Naive B cell (primary cell): ENCODE measurements around the gene RABGGTA. TPM values are rescaled to one million over a fixed set of nuclear protein-coding genes. Genes with fewer than 3 reads are reported as not detected.
A peak's percentile ranks its signal among the peaks of the same experiment; 100 is the strongest.

Source experiments
- ATAC-seq, 2 donors: fragments of 150-1000 bp; cut with Tn5 transposase; 2 replicates each; pipeline ENCODE4 v1.10.0; 2021; ENCODE audit warnings: low read depth in 2 of 2, mild to moderate bottlenecking in 2 of 2, moderate library complexity in 2 of 2
- DNase-seq: peaks from one replicate; pipeline ENCODE4 v3.0.0; 2022
- H3K27ac Mint-ChIP-seq, 6 donors: one replicate each; pipeline ENCODE4 v1.8.0; 2020 to 2022; ENCODE audit warnings: mild to moderate bottlenecking in 6 of 6, mixed read lengths in 6 of 6, moderate library complexity in 5 of 6, inconsistent platforms in 2 of 6
- H3K27me3 Mint-ChIP-seq, 3 donors: one replicate each; pipeline ENCODE4 v1.8.0; 2021 to 2022; ENCODE audit warnings: mixed read lengths in 3 of 3, mild to moderate bottlenecking in 1 of 3
- H3K36me3 Mint-ChIP-seq, 2 donors: one replicate each; pipeline ENCODE4 v1.8.0; 2020 to 2022; ENCODE audit warnings: mixed read lengths in 2 of 2, inconsistent platforms in 1 of 2, mild to moderate bottlenecking in 1 of 2
- H3K4me1 Mint-ChIP-seq, 3 donors: one replicate each; pipeline ENCODE4 v1.8.0; 2020 to 2022; ENCODE audit warnings: mixed read lengths in 3 of 3, inconsistent platforms in 1 of 3, mild to moderate bottlenecking in 1 of 3, moderate library complexity in 1 of 3
- H3K4me3 Mint-ChIP-seq, 8 donors: one replicate each; pipeline ENCODE4 v1.8.0; 2020 to 2022; ENCODE audit warnings: mild to moderate bottlenecking in 8 of 8, mixed read lengths in 8 of 8, moderate library complexity in 8 of 8, inconsistent platforms in 2 of 8
- H3K9me3 Mint-ChIP-seq, 7 donors: one replicate each; pipeline ENCODE4 v1.8.0; 2020 to 2022; ENCODE audit warnings: mixed read lengths in 7 of 7, mild to moderate bottlenecking in 5 of 7, inconsistent platforms in 2 of 7, moderate library complexity in 1 of 7
- polyA plus RNA-seq, 6 donors: library from polyadenylated mRNA; unstranded; fragments of 300-500 nt; fragmentation: Illumina TruSeq; gene quantifications; one replicate each; pipeline ENCODE4 v1.2.3, GENCODE V29; 2021; ENCODE audit warnings: low read depth in 6 of 6

The RABGGTA gene
- polyA plus RNA-seq, 6 donors from 2014 or later = 22.2 to 36.2 (median 22.8) TPM

- Mint-ChIP-seq H3K36me3 (peaks cover 4 to 9% of the 10 kb centered on the region in 2 donors), H3K4me3 (peak overlapping the region; percentile 78 to 88 (median 83)), H3K27ac (peak overlapping the region; percentile 78 to 93 (median 90)), H3K9me3 (no peaks in the 10 kb centered on the region), H3K27me3 (no peaks in the 10 kb centered on the region), H3K4me1 (peaks cover 52 to 70% (median 64%) of the 10 kb centered on the region in 3 donors)
- no peak for ATAC-seq
- DNase-seq = no peak
Observed at GRCh38 chr14:24310265-24310645, 38.9 kb upstream of the RABGGTA start.

DNA sequence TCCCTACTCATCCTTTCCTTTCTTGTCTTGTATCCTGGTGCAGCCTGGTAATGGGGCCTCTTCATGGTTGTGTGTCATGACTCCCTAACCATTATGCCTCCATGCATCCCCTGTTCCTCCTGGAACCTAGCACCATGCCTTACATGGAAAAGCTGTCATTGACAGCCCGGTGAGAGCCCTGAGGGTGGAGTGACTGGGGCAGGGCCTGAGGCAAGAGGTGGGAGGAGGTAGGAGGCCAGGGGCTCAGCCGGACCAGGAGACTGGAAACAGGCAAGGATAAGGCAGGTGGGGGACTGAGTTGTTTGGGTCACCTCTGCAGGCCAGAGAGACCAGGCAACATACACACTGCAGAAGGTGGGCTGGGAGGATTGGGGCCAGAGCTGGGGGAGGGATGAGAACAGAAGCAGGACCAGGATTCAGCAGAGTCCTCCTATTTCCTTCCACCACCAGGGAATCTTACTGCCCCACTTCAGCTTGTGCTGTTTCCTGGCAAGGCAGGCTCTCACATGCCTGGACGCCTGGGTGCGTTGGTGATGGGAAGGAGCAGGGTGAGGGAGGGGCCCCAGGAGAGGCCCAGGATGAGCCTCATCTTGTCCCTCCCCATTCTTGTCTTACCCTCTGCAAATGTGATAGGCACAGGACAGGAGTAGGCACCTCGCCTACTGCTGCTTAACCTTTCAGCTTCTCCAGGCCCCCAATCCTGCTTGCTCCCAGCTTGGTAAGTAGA, 38.3 kb upstream of the RABGGTA start, which contains the start of gene LTB4R2:
Gene LTB4R2, plus strand, starts transcription at position 603 of the 727 bp plus-strand sequence. CDS start 525 bp downstream, outside the sequence.
- peaks cover 50 to 68% (median 65%) of the 10 kb centered on the region in 3 donors for H3K4me1 Mint-ChIP-seq
- ATAC-seq (no peak), DNase-seq (no peak)
- peaks cover 8 to 14% of the 10 kb centered on the region in 2 donors for H3K36me3 Mint-ChIP-seq
- H3K9me3 Mint-ChIP-seq = no peaks in the 10 kb centered on the region
- H3K27ac Mint-ChIP-seq = peak within 1 kb of the TSS; percentile 78 to 93 (median 90)
- H3K27me3 Mint-ChIP-seq = no peaks in the 10 kb centered on the region
- H3K4me3 Mint-ChIP-seq = peak within 1 kb of the TSS; percentile 78 to 88 (median 83)

DNA sequence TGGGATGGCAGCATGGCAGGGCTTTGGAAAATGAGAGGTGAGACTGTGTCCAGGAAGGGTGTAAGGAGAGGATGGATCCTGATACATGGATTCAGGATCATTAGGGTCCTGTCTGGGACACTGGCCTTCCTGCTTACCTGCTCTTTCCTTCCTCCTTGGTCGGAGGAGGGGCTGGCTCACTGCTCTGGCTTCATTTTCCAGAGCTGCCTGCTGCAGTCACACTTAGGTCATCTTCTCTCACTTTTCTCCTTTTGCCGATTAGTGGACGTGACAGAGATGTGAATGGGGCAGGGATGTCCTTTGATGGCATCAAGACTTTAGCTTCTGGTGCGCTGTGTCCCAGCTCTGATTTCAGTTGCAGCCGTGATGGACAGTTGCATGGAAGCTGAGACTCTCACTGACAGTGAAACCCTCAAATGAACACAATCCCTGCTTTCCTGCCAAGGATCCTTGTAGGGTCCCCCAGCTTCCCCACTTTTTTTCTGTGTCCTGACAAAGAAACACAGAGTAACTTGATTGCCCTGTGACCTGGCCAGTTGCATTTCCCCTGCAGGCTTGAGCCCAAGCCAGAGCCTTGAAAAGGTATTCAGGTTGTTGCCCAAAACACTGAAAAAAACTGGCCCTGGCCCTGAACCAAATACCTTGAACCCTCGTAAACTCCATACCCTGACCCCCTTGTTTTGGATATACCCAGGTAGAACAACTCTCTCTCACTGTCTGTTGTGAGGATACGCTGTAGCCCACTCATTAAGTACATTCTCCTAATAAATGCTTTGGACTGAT, 37.1 kb upstream of the RABGGTA start:
- H3K27me3 Mint-ChIP-seq = no peaks in the 10 kb centered on the region
- no peak for DNase-seq
- H3K4me1 Mint-ChIP-seq = peaks cover 39 to 57% (median 53%) of the 10 kb centered on the region in 3 donors
- H3K9me3 Mint-ChIP-seq = no peaks in the 10 kb centered on the region
- ATAC-seq = no peak
- H3K4me3 Mint-ChIP-seq = peak overlapping the region in 6 of 8 donors; percentile 0 to 60 (median 21)
- peaks cover 10 to 19% of the 10 kb centered on the region in 2 donors for H3K36me3 Mint-ChIP-seq
- H3K27ac Mint-ChIP-seq = peak overlapping the region; percentile 12 to 99 (median 84)

GRCh38 chr14:24307575-24308341, 36.4 kb upstream of the RABGGTA start, which contains the start of gene CIDEB:
Gene CIDEB, minus strand, starts transcription at chr14:24307977. Its CDS starts 119 bp downstream, at chr14:24307858.
- no peaks in the 10 kb centered on the region for H3K9me3 Mint-ChIP-seq
- peak within 1 kb of the TSS; percentile 12 to 99 (median 80) for H3K27ac Mint-ChIP-seq
- H3K4me1 Mint-ChIP-seq = peaks cover 33 to 49% (median 45%) of the 10 kb centered on the region in 3 donors
- H3K27me3 Mint-ChIP-seq = no peaks in the 10 kb centered on the region
- peaks cover 10 to 19% of the 10 kb centered on the region in 2 donors for H3K36me3 Mint-ChIP-seq
- ATAC-seq = peak; percentile 5 to 11
- H3K4me3 Mint-ChIP-seq = peak within 1 kb of the TSS in 6 of 8 donors; percentile 0 to 64 (median 25)
- DNase-seq = peak; percentile 65

DNA sequence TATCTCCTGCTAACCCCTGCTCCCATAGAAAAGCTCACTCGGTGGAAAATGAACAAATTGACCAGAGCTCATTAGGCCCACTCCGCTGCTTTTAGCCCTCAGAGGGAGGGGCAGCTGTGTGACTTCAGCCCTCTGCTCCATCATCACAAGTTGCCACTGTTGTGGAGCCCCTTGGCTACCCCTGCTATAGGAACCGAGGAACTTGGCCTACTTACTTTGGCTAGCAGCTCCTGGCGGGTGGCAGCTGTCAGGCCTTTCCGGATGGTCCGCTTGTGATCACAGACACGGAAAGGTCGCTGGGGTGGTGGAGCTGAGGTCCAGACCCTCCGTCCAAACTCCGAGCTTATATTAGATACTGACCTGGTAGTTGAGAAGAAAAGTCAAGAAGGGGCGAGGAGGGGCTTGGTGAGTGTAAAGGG, 35.8 kb upstream of the RABGGTA start:
- peak overlapping the region in 4 of 6 donors; percentile 77 to 99 (median 85) for H3K27ac Mint-ChIP-seq
- DNase-seq = no peak
- H3K36me3 Mint-ChIP-seq = peaks cover 10 to 19% of the 10 kb centered on the region in 2 donors
- H3K27me3 Mint-ChIP-seq = no peaks in the 10 kb centered on the region
- ATAC-seq = no peak
- H3K4me1 Mint-ChIP-seq = peaks cover 30 to 47% (median 39%) of the 10 kb centered on the region in 3 donors
- peak overlapping the region in 1 of 8 donors; percentile 64 for H3K4me3 Mint-ChIP-seq
- no peaks in the 10 kb centered on the region for H3K9me3 Mint-ChIP-seq

DNA sequence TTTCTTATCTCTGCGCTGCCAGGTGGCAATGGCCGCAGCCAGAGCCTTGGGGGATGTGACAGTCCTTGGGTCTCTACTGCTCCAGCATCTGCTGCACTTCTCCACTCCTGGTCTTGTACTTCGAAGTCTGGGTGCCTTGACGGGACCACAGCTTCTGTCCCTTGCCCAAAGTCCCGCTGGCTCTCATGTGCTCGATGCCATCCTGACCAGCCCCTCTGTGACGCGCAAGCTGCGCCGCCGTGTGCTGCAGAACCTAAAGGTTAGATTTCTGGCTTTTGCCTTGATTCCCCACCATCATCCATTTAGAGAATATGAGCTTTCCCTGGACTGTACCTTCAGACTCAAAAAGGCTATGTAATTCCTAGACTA, 32.6 kb upstream of the RABGGTA start:
- ATAC-seq = no peak
- no peak for DNase-seq
- peak overlapping the region in 1 of 6 donors; percentile 82 for H3K27ac Mint-ChIP-seq
- peaks cover 20 to 46% (median 44%) of the 10 kb centered on the region in 3 donors for H3K4me1 Mint-ChIP-seq
- no peaks in the 10 kb centered on the region for H3K9me3 Mint-ChIP-seq
- H3K36me3 Mint-ChIP-seq = peaks cover 10 to 19% of the 10 kb centered on the region in 2 donors
- peak overlapping the region in 1 of 8 donors; percentile 61 for H3K4me3 Mint-ChIP-seq
- H3K27me3 Mint-ChIP-seq = no peaks in the 10 kb centered on the region

- peaks cover 35 to 58% (median 53%) of the 10 kb centered on the region in 3 donors for H3K4me1 Mint-ChIP-seq
- peak overlapping the region; percentile 89 to 99 (median 96) for H3K4me3 Mint-ChIP-seq
- H3K27me3 Mint-ChIP-seq = no peaks in the 10 kb centered on the region
- H3K36me3 Mint-ChIP-seq = peaks cover 6 to 23% of the 10 kb centered on the region in 2 donors
- peak overlapping the region; percentile 86 to 98 (median 88) for H3K27ac Mint-ChIP-seq
- no peak for ATAC-seq
- no peak for DNase-seq
- H3K9me3 Mint-ChIP-seq = no peaks in the 10 kb centered on the region
Observed at GRCh38 chr14:24300326-24300980, 29.1 kb upstream of the RABGGTA start.

DNA sequence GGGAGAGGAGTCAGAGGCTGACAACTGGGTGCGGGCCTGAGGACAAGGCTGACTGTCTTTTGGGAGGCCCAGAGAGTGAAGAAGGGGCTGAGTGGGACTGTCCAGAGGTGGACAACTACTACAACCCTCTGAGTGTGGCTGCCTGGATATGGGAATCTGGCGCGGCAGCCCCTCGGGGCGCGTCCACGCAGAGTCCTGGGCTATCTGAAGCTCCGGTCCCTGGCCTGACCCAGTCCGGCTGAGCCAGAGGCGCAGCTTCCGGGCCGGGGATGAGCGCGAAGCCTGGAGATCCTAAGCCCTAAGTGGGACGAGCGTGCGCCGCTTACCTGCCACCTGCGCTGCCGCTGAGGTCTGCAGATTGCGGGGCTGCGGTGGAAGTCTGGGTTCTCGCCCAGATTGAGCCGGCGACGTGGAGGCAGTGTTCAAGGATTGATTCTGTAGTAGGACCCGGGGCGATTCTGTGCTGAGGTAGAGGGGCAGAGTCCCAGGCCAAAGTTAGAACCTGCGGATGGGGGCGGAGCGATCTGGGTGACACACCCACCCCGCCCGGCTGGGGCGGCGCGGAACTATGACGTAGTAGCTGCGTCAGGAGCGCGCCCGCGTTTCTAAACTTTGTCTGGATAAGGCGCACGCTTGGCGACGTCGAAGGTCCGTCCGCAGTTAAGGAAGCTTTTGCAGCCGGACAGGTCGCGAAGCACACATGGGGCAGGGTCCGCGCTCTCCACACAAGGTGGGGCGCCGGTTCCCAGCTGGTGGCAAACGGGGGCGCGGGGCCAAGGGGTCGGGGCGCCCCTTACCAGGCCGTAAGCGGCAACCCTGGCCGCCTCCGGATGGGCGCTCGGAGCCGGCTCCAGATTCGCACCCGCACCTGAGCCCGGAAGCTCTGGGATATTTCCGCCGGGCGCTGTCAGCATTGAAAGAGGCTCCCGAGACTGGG, 28.1 kb upstream of the RABGGTA start, which contains the start of the genes DHRS1 and NOP9:
Gene DHRS1, minus strand, starts transcription at position 526 of the 937 bp plus-strand sequence. CDS start 674 bp downstream, outside the sequence.
Gene NOP9, plus strand, starts transcription at position 596 of the 937 bp plus-strand sequence. Its CDS starts 105 bp downstream, at position 701.
- Mint-ChIP-seq H3K4me1 (peaks cover 35 to 55% (median 53%) of the 10 kb centered on the region in 3 donors), H3K27me3 (no peaks in the 10 kb centered on the region), H3K27ac (peak within 1 kb of the TSS; percentile 92 to 99 (median 97)), H3K9me3 (no peaks in the 10 kb centered on the region), H3K36me3 (peaks cover 5 to 14% of the 10 kb centered on the region in 2 donors), H3K4me3 (peak within 1 kb of the TSS; percentile 89 to 99 (median 96))
- ATAC-seq = peak; percentile 81 to 87
- peak; percentile 91 for DNase-seq

DNA sequence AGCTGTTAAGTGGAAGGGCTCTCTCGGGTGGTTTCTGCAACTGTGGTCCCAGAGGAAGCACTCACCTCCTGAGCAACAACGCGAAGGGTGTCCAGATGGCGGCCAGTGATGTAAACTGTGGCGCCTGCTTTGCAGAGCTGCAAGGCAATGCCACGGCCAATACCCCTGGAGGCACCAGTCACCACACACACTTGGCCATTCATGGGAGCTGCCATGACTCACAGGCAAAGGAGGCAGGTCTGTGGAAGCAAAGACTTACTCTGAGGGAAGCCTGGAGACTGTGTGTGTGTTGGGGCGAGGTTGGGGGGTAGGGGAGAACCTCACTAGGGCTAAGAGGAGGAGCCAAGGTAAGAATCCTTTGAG, 27.5 kb upstream of the RABGGTA start:
- Mint-ChIP-seq H3K4me1 (peaks cover 35 to 55% (median 53%) of the 10 kb centered on the region in 3 donors), H3K27me3 (no peaks in the 10 kb centered on the region), H3K4me3 (peak overlapping the region; percentile 89 to 99 (median 96)), H3K36me3 (peaks cover 5 to 10% of the 10 kb centered on the region in 2 donors), H3K27ac (peak overlapping the region; percentile 92 to 99 (median 97)), H3K9me3 (no peaks in the 10 kb centered on the region)
- ATAC-seq = no peak
- DNase-seq = no peak

GRCh38 chr14:24297190-24297964, 26.0 kb upstream of the RABGGTA start:
- no peak for DNase-seq
- Mint-ChIP-seq H3K36me3 (peaks cover 5 to 13% of the 10 kb centered on the region in 2 donors), H3K9me3 (no peaks in the 10 kb centered on the region), H3K4me1 (peaks cover 35 to 55% (median 53%) of the 10 kb centered on the region in 3 donors), H3K27ac (peak overlapping the region; percentile 76 to 94 (median 88)), H3K27me3 (no peaks in the 10 kb centered on the region), H3K4me3 (peak overlapping the region in 5 of 8 donors; percentile 7 to 80 (median 21))
- no peak for ATAC-seq
